ENCODE results near the gene NARS2.
"Not testable (repeated sequence)": the region's sequence is repeated elsewhere in the genome, so short reads cannot be mapped to it uniquely, and the experiment has no call there.

The NARS2 gene

GRCh38 chr11:78489184-78489583 lies 85.5 kb downstream of the NARS2 start:
- DNase-seq (ENCODE audit: low read depth in 2 of 2) = no peak

DNA sequence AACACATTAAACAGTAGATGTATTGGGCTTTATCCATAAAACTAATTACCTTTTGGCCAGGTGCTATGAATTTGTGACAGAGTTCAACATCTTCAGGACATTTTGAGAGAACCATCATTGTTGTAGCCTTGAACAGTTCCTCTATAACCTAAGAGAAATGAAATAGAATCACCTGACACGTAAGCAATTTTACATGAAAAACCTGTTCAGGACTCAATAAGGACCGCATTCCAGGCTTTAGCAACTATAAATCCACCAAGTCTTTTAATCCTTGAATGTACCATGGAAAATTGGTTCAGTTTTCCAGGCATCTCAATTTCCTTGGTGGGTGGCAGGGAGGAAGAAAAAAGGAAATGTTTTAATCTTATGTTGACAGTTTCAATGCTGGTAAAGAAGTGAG lies 96.1 kb downstream of the NARS2 start:
- no peak for DNase-seq (ENCODE audit: low read depth in 2 of 2)

DNA sequence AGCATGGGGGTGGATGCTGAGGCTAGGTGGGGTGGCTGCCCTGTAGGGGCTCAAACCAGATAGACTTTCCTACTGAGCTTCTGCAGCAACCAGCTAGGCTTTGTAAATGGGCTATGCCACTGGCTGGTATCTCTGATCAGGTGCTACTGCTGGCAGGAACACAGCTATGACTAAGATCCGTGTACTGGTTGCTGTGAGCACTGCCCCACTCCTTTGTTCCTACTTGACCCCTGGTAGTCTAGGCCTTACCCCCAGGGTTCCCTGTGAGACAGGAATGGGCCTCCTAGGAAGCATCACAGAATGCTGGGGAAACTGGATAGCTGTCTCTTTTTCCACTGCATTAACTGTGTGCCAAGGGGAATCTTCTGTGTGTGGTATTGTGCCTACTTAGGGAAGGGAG lies 98.6 kb downstream of the NARS2 start:
- no peak for DNase-seq (ENCODE audit: low read depth in 2 of 2)

- no peak for DNase-seq (ENCODE audit: low read depth in 2 of 2)
These were observed 100.2 kb downstream of the NARS2 start for GRCh38 chr11:78474451-78474850.

- DNase-seq (ENCODE audit: low read depth in 2 of 2) = no peak
These were observed 101.8 kb downstream of the NARS2 start for GRCh38 chr11:78472905-78473304.

DNA sequence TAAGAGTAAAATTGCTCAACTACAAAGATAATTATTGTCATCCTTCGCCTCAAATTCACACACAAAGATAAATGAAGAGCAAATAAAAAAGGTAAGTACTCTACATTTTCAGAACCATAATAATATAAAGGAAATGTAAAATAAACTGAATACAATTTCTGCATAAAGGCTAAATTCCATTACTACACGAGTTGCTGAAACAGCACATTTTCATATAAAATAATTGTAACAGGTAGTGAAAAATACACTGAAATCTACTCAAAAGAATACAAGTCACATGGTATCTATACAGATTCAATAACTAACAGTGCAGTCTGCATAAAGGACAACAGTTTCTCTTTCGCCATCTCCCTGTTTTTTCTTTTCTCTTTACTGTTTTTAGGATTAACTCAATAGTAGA lies 102.3 kb downstream of the NARS2 start:
- DNase-seq (ENCODE audit: low read depth in 2 of 2) = no peak

- no peak for DNase-seq (ENCODE audit: low read depth in 2 of 2)
These were observed 103.7 kb downstream of the NARS2 start for GRCh38 chr11:78470861-78471442.

GRCh38 chr11:78469896-78470295 lies 104.8 kb downstream of the NARS2 start:
- no peak for DNase-seq (ENCODE audit: low read depth in 2 of 2)

DNA sequence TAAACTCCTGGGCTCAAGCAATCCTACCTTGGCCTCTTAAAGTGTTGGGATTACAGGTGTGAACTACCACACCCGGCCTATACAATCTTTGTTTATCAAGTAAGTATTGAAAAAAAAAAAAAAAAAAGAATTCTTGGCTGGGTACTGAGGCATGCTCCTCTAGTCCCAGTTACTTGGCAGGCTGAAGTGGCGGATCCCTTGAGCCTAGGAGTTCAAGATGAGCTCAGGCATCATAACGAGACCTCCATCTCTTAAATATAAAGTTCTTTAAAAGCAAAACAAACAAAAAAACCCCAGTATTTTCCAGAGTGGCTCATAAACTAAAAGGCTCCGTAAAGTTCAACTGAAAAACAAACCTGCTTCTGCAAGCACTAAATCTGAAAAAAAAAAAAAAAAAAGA lies 106.7 kb downstream of the NARS2 start:
- no peak for DNase-seq (ENCODE audit: low read depth in 2 of 2)

- no peak for DNase-seq (ENCODE audit: low read depth in 2 of 2)
These were observed 107.3 kb downstream of the NARS2 start for GRCh38 chr11:78467370-78467769.

DNA sequence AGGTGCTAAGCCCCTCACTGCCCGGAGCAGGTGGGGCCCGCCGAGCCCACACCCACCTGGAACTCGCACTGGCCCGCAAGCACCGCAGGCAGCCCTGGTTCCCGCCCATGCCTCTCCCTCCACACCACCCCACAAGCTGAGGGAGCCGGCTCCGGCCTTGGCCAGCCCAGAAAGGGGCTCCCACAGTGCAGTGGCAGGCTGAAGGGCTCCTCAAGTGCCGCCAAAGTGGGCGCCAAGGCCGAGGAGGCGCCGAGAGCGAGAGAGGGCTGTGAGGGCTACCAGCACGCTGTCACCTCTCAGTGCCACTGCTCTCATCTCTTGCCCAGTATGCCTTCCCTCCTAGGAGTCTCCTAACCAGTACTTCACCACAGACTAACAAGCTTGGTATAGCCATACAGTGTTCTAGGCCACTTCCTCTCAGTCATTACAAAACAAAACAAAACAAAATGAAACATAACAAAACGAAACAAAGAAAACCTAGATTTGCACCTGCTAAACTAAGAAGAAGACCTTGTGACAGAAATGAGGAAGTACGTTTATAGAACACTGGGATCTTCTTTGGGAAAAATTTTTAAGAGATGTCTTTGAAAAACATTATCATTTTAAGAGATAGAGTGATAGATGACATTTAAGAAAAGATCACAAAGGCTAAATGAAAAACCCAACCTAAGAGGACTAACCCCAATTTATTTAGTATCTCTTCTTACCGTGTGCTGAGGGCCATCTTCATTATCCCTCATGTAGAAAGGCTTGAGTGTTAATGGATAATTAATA lies 109.3 kb downstream of the NARS2 start:
- no peak for DNase-seq (ENCODE audit: low read depth in 2 of 2)

GRCh38 chr11:78464787-78465168 lies 109.9 kb downstream of the NARS2 start:
- not testable (repeated sequence) for DNase-seq (ENCODE audit: low read depth in 2 of 2)

- no peak for DNase-seq (ENCODE audit: low read depth in 2 of 2)
These were observed 114.2 kb downstream of the NARS2 start for GRCh38 chr11:78460471-78460870.

GRCh38 chr11:78459738-78460137 lies 114.9 kb downstream of the NARS2 start:
- no peak for DNase-seq (ENCODE audit: low read depth in 2 of 2)

- no peak for DNase-seq (ENCODE audit: low read depth in 2 of 2)
These were observed 117.2 kb downstream of the NARS2 start for GRCh38 chr11:78457448-78457847.

DNA sequence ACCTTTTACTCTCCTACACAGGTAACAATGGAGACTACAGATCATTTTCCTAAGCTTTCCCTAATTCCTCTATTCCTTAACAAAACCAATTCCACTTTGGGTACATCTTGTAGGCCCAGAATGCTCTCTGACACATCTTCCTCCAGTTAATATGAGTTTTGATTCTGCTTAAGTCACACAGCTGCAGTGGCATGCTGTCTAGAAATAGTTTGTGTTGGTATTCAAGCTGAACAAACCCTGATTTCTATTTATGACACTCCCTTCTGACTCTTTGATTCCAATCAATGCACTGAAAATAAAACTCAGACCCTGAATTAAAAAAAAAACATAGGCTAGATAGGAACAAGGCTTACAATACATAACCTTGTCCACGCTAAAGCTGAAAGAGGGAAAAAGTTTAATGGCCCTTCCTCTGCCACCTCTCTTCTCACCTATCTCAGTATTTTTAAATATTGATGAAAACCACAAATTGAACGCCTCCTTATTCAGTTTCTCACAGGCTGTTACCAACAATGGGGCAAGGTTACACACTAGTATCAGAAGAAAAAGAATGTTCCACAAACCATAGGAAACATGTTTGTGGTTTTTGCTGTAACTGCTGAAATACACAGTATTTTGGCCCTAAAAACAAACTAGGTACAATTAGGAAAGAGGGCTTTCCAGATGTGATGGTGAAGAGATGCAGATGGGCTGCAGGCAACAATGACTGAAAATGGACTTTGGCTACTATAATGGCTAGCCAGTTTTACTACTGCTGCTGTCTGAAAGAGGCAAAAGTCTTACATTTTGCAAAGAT lies 121.3 kb downstream of the NARS2 start:
- DNase-seq (ENCODE audit: low read depth in 2 of 2) = no peak

GRCh38 chr11:78451371-78452150 lies 123.1 kb downstream of the NARS2 start:
- DNase-seq (ENCODE audit: low read depth in 2 of 2) = no peak

- no peak for DNase-seq (ENCODE audit: low read depth in 2 of 2)
These were observed 123.8 kb downstream of the NARS2 start for GRCh38 chr11:78450866-78451265.

DNA sequence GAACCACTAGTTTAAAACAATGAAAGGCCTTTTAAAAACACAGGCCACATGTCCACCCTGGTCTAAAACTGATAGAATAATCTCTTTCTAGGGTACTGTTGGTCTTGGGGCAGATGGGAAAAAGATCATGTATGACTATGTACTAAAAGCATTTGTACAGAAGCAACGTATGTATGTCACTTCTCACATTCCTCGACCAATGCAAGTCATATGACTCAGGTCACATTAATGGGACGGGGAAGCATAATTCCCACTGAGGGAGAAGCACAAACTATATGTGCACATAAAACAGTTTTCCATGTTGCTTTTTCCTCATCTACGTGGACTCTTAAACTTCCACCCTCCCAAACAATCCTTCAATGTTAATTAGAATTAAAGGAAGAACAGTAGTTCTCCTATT lies 124.8 kb downstream of the NARS2 start:
- DNase-seq (ENCODE audit: low read depth in 2 of 2) = no peak

DNA sequence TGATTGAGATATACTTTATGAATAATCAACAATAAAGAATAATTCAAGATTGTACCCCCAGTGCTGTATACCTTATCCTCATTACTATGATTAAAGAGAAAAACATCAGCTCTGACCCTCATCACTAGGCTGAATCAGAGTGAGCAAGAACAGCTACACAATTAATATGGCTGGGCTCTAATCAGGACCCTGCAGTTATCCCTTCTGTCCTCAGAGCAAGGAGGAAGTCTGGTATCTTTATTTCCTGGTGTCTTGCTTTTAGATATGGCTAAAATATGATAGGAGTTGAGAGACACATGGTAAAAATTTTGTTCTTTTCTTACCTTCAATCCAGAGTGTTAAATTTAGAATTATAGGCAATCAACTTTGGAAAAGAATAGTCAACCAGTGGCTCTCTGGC lies 128.5 kb downstream of the NARS2 start:
- DNase-seq (ENCODE audit: low read depth in 2 of 2) = no peak

- no peak for DNase-seq (ENCODE audit: low read depth in 2 of 2)
These were observed 129.9 kb downstream of the NARS2 start for GRCh38 chr11:78444726-78445125.

DNA sequence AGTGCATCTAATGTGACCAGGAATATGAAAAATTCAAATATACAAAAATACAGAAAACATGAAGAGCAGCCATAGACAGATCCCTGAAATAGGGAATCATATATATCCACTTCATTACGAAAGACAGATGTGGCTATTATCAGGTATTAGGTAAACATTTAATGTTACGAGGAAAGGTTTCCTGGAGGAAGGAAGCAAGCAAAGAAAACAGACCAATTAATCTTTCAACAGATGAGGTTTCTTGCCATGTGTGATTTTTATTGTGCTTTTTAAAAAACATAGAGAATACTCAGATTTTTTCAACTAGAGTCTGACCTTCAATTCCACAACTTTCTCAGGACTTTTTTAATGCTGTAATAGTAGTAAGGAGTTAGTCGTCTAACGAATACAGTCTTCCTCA lies 132.7 kb downstream of the NARS2 start:
- no peak for DNase-seq (ENCODE audit: low read depth in 2 of 2)
